GM23338 (cell line): ENCODE results near the gene NT5C2. TPM values are rescaled to one million over a fixed set of nuclear protein-coding genes. Genes with fewer than 3 reads are reported as not detected.

ENCODE experiments used
- CREB1 ChIP-seq: fragments of 250-450 bp; sonication (Bioruptor Pico); IDR thresholded peaks from 2 replicates; pipeline ENCODE4 v1.5.0; 2020; ENCODE audit warnings: low read depth, mild to moderate bottlenecking, moderate library complexity
- ETS1 ChIP-seq: IDR thresholded peaks from 2 replicates; pipeline ENCODE4 v1.6.1; 2016; ENCODE audit warnings: antibody characterized with exemption
- EZH2 ChIP-seq: fragments of 200-600 bp; sonication (generic); IDR thresholded peaks from one replicate; pipeline ENCODE4 v1.8.0; 2017; ENCODE audit warnings: antibody characterized with exemption, mild to moderate bottlenecking, low read depth; ENCODE audit not compliant: unreplicated experiment
- EZH2phosphoT487 ChIP-seq: fragments of 200-600 bp; sonication (generic); IDR thresholded peaks from one replicate; pipeline ENCODE4 v1.8.1; 2018; ENCODE audit warnings: antibody characterized with exemption; ENCODE audit not compliant: unreplicated experiment
- JUNB ChIP-seq: IDR thresholded peaks from one replicate; pipeline ENCODE4 v1.6.1; 2016; ENCODE audit warnings: antibody characterized with exemption; ENCODE audit not compliant: unreplicated experiment
- NANOG ChIP-seq: IDR thresholded peaks from 2 replicates; pipeline ENCODE4 v1.6.1; 2016; ENCODE audit warnings: antibody characterized with exemption, borderline replicate concordance
- POLR2AphosphoS5 ChIP-seq: IDR thresholded peaks from 2 replicates; pipeline ENCODE4 v1.6.1; 2016; ENCODE audit warnings: antibody characterized with exemption, low read depth
- STAT1 ChIP-seq: IDR thresholded peaks from one replicate; pipeline ENCODE4 v1.6.1; 2016; ENCODE audit warnings: antibody characterized with exemption; ENCODE audit not compliant: unreplicated experiment
- polyA plus RNA-seq: library from polyadenylated mRNA; unstranded; fragments of >200 nt; fragmentation: Nextera tagmentation; extraction: Ambion mirVana; gene quantifications from 2 replicates; pipeline ENCODE4 v1.2.1, GENCODE V29; 2016
- total RNA-seq: library from RNA; depleted of rRNA; stranded (reverse); fragments of >200 nt; shearing (Covaris generic); gene quantifications from 2 replicates; pipeline ENCODE4 v1.2.3, GENCODE V29; 2014
- TF ChIP-seq, protein P1 (sequence below): fragments of 250-450 bp; sonication (Bioruptor Pico); IDR thresholded peaks from 2 replicates; pipeline ENCODE4 v1.5.0; 2020; ENCODE audit warnings: mild to moderate bottlenecking, moderate library complexity
- TF ChIP-seq, protein P2 (sequence below), 2 experiments: fragments of 200-600 bp in 1 of 2; sonication (generic) in 1 of 2; conservative IDR thresholded peaks; 2 replicates each; pipeline versions ENCODE4 v1.5.1 to v1.6.1; 2016 to 2017; ENCODE audit warnings: antibody characterized with exemption in 2 of 2, low read depth in 2 of 2, mild to moderate bottlenecking in 2 of 2, moderate library complexity in 1 of 2

Gene NT5C2
- total and polyA plus RNA-seq, 2 experiments from 2014 or later: 33.9 to 85.4 TPM

GRCh38 chr10:103079100-103079499 lies 114.0 kb downstream of the NT5C2 start (continued):
- TF ChIP-seq, protein P1, sequence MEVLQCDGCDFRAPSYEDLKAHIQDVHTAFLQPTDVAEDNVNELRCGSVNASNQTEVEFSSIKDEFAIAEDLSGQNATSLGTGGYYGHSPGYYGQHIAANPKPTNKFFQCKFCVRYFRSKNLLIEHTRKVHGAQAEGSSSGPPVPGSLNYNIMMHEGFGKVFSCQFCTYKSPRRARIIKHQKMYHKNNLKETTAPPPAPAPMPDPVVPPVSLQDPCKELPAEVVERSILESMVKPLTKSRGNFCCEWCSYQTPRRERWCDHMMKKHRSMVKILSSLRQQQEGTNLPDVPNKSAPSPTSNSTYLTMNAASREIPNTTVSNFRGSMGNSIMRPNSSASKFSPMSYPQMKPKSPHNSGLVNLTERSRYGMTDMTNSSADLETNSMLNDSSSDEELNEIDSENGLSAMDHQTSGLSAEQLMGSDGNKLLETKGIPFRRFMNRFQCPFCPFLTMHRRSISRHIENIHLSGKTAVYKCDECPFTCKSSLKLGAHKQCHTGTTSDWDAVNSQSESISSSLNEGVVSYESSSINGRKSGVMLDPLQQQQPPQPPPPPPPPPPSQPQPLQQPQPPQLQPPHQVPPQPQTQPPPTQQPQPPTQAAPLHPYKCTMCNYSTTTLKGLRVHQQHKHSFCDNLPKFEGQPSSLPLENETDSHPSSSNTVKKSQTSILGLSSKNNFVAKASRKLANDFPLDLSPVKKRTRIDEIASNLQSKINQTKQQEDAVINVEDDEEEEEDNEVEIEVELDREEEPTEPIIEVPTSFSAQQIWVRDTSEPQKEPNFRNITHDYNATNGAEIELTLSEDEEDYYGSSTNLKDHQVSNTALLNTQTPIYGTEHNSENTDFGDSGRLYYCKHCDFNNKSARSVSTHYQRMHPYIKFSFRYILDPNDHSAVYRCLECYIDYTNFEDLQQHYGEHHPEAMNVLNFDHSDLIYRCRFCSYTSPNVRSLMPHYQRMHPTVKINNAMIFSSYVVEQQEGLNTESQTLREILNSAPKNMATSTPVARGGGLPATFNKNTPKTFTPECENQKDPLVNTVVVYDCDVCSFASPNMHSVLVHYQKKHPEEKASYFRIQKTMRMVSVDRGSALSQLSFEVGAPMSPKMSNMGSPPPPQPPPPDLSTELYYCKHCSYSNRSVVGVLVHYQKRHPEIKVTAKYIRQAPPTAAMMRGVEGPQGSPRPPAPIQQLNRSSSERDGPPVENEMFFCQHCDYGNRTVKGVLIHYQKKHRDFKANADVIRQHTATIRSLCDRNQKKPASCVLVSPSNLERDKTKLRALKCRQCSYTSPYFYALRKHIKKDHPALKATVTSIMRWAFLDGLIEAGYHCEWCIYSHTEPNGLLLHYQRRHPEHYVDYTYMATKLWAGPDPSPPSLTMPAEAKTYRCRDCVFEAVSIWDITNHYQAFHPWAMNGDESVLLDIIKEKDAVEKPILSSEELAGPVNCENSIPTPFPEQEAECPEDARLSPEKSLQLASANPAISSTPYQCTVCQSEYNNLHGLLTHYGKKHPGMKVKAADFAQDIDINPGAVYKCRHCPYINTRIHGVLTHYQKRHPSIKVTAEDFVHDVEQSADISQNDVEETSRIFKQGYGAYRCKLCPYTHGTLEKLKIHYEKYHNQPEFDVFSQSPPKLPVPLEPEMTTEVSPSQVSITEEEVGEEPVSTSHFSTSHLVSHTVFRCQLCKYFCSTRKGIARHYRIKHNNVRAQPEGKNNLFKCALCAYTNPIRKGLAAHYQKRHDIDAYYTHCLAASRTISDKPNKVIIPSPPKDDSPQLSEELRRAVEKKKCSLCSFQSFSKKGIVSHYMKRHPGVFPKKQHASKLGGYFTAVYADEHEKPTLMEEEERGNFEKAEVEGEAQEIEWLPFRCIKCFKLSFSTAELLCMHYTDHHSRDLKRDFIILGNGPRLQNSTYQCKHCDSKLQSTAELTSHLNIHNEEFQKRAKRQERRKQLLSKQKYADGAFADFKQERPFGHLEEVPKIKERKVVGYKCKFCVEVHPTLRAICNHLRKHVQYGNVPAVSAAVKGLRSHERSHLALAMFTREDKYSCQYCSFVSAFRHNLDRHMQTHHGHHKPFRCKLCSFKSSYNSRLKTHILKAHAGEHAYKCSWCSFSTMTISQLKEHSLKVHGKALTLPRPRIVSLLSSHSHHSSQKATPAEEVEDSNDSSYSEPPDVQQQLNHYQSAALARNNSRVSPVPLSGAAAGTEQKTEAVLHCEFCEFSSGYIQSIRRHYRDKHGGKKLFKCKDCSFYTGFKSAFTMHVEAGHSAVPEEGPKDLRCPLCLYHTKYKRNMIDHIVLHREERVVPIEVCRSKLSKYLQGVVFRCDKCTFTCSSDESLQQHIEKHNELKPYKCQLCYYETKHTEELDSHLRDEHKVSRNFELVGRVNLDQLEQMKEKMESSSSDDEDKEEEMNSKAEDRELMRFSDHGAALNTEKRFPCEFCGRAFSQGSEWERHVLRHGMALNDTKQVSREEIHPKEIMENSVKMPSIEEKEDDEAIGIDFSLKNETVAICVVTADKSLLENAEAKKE (CRISPR knock-in tag): no peak
- TF ChIP-seq POLR2AphosphoS5 (no peak), NANOG (no peak), STAT1 (no peak), ETS1 (no peak), CREB1 (no peak), EZH2 (no peak), EZH2phosphoT487 (no peak), JUNB (no peak)
- TF ChIP-seq, protein P2, sequence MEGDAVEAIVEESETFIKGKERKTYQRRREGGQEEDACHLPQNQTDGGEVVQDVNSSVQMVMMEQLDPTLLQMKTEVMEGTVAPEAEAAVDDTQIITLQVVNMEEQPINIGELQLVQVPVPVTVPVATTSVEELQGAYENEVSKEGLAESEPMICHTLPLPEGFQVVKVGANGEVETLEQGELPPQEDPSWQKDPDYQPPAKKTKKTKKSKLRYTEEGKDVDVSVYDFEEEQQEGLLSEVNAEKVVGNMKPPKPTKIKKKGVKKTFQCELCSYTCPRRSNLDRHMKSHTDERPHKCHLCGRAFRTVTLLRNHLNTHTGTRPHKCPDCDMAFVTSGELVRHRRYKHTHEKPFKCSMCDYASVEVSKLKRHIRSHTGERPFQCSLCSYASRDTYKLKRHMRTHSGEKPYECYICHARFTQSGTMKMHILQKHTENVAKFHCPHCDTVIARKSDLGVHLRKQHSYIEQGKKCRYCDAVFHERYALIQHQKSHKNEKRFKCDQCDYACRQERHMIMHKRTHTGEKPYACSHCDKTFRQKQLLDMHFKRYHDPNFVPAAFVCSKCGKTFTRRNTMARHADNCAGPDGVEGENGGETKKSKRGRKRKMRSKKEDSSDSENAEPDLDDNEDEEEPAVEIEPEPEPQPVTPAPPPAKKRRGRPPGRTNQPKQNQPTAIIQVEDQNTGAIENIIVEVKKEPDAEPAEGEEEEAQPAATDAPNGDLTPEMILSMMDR (conservative IDR thresholded peaks at IDR 0.05; ENCODE audit: low read depth in 2 of 2): no peak
